B cell (primary cell): ENCODE measurements around the gene AKAP8. TPM values are rescaled to one million over a fixed set of nuclear protein-coding genes. Genes with fewer than 3 reads are reported as not detected.

Experiments
- ATAC-seq: fragments of 200-7000 bp; cut with Tn5 transposase; one replicate; pipeline ENCODE4 v1.10.0; 2021; ENCODE audit warnings: low read depth, mild to moderate bottlenecking, moderate number of reproducible peaks, moderate library complexity
- CTCF ChIA-PET: fragments of 350-600 bp; sonication (Branson Sonifier 250); formaldehyde crosslinking; loops from one replicate; lab custom pipeline; 2021; ENCODE audit warnings: antibody characterized with exemption, inconsistent platforms; lab: Charles Lee
- POLR2A ChIA-PET: fragments of 350-600 bp; sonication (Branson Sonifier 250); formaldehyde crosslinking; loops from one replicate; lab custom pipeline; 2021; ENCODE audit warnings: antibody characterized with exemption; lab: Charles Lee
- DNase-seq: peaks from one replicate; pipeline ENCODE4 v3.0.0; 2013
- H2AFZ ChIP-seq: 2 replicates; pipeline ENCODE4 v1.6.1; 2012; ENCODE audit warnings: mild to moderate bottlenecking, low read depth, low read length; ENCODE audit not compliant: insufficient read depth, poor library complexity, severe bottlenecking
- H3K27ac ChIP-seq, 2 donors: 1 replicate in 1 of 2; 2 replicates in 1 of 2; pipeline ENCODE4 v1.5.1; 2012 to 2013; ENCODE audit warnings: low read length in 2 of 2, mild to moderate bottlenecking in 2 of 2, moderate library complexity in 1 of 2
- H3K27me3 ChIP-seq, 4 experiments: fragments of 200-600 bp in 1 of 4; sonication (generic) in 1 of 4; replicated peaks in 1 of 4; 1 replicate in 2 of 4; 2 replicates in 2 of 4; pipeline versions ENCODE4 v1.6.1 to v1.7.0; 2013 to 2016; ENCODE audit warnings: low read length in 3 of 4, mild to moderate bottlenecking in 2 of 4, mixed read lengths in 1 of 4, moderate library complexity in 1 of 4; ENCODE audit not compliant: insufficient read depth in 4 of 4, control insufficient read depth in 3 of 4; ENCODE audit errors: control extremely low read depth in 1 of 4
- H3K36me3 ChIP-seq, 2 experiments: replicated peaks in 1 of 2; 1 replicate in 1 of 2; 2 replicates in 1 of 2; pipeline versions ENCODE4 v1.6.1 to v1.7.1; 2013; ENCODE audit warnings: low read length in 1 of 2; ENCODE audit not compliant: insufficient read depth in 2 of 2, control insufficient read depth in 1 of 2; ENCODE audit errors: control extremely low read depth in 1 of 2, extremely low read depth in 1 of 2
- H3K4me1 ChIP-seq, 2 donors: fragments of 200-600 bp in 1 of 2; sonication (generic) in 1 of 2; 1 replicate in 1 of 2; 2 replicates in 1 of 2; pipeline versions ENCODE4 v1.5.1 to v1.6.1; 2013 to 2017; ENCODE audit warnings: low read length in 2 of 2; ENCODE audit not compliant: control insufficient read depth in 2 of 2, insufficient read depth in 2 of 2
- H3K4me2 ChIP-seq: replicated peaks from 2 replicates; pipeline ENCODE3; 2012; ENCODE audit warnings: mild to moderate bottlenecking, low read depth, low read length; ENCODE audit not compliant: poor library complexity, severe bottlenecking
- H3K4me3 ChIP-seq, 5 experiments: fragments of 200-600 bp in 1 of 5; sonication (generic) in 1 of 5; 1 replicate in 3 of 5; 2 replicates in 2 of 5; pipeline versions ENCODE4 v1.5.1 to v1.7.0; 2011 to 2016; ENCODE audit warnings: low read length in 4 of 5, mild to moderate bottlenecking in 4 of 5, low read depth in 2 of 5, control low read depth in 1 of 5, moderate library complexity in 1 of 5; ENCODE audit not compliant: insufficient read depth in 1 of 5; ENCODE audit errors: control extremely low read depth in 1 of 5, extremely low read depth in 1 of 5
- H3K79me2 ChIP-seq: fragments of 200-600 bp; sonication (generic); one replicate; pipeline ENCODE4 v1.6.0; 2016; ENCODE audit warnings: low read length; ENCODE audit not compliant: control insufficient read depth, insufficient read depth
- H3K9ac ChIP-seq: fragments of 200-600 bp; sonication (generic); 2 replicates; pipeline ENCODE4 v1.6.1; 2017; ENCODE audit warnings: mild to moderate bottlenecking, low read length, moderate library complexity
- H3K9me3 ChIP-seq, 3 donors: one replicate each; pipeline versions ENCODE4 v1.6.1 to v1.7.1; 2013; ENCODE audit warnings: low read length in 2 of 3; ENCODE audit not compliant: control insufficient read depth in 2 of 3, insufficient read depth in 1 of 3; ENCODE audit errors: control extremely low read depth in 1 of 3
- H4K20me1 ChIP-seq: 2 replicates; pipeline ENCODE4 v1.6.0; 2012; ENCODE audit warnings: mild to moderate bottlenecking, low read length; ENCODE audit not compliant: insufficient read depth, control insufficient read depth, poor library complexity, severe bottlenecking
- H3K27ac Mint-ChIP-seq: one replicate; pipeline ENCODE4 v1.8.0; 2021; ENCODE audit warnings: mixed read lengths
- H3K27me3 Mint-ChIP-seq: one replicate; pipeline ENCODE4 v1.8.0; 2021; ENCODE audit warnings: mixed read lengths
- H3K4me1 Mint-ChIP-seq: one replicate; pipeline ENCODE4 v1.8.0; 2021; ENCODE audit warnings: mixed read lengths
- H3K4me3 Mint-ChIP-seq: one replicate; pipeline ENCODE4 v1.8.0; 2021; ENCODE audit warnings: mixed read lengths
- H3K9me3 Mint-ChIP-seq: one replicate; pipeline ENCODE4 v1.8.0; 2022; ENCODE audit warnings: mixed read lengths; ENCODE audit not compliant: insufficient read depth
- EZH2 ChIP-seq: IDR thresholded peaks from 2 replicates; pipeline ENCODE4 v1.6.1; 2012; ENCODE audit warnings: borderline replicate concordance, low read depth, mild to moderate bottlenecking, moderate library complexity, low read length; ENCODE audit not compliant: insufficient read depth, poor library complexity, severe bottlenecking
- WGBS: methylation state at CpG from one replicate; pipeline ENCODE4 v1.1.5; 2013; ENCODE audit warnings: missing lambda C conversion rate; ENCODE audit not compliant: insufficient coverage; 5-methylcytosine and 5-hydroxymethylcytosine counted together
- intact Hi-C: fragments of 100-400 bp; cut with micrococcal nuclease; formaldehyde crosslinking; loops from one replicate; pipeline ENCODE4 v1.10.0; 2022
- polyA plus RNA-seq: library from polyadenylated mRNA; depleted of rRNA; stranded (reverse); fragments of >200 nt; gene quantifications from 2 replicates; pipeline ENCODE4 v1.2.3, GENCODE V29; 2012
- total RNA-seq, 2 donors: library from RNA; stranded (reverse); fragments of 120-200 nt in 1 of 2; gene quantifications; 1 replicate in 1 of 2; 2 replicates in 1 of 2; pipeline versions ENCODE4 v1.2.3 to v1.2.4, GENCODE V29; 2013 to 2022
- TF ChIP-seq, protein P1 (sequence below): fragments of 200-600 bp; IDR thresholded peaks from one replicate; pipeline ENCODE4 v1.8.0; 2022; ENCODE audit warnings: antibody characterized with exemption, mild to moderate bottlenecking

AKAP8 gene
- total and polyA plus RNA-seq, 2 donors (not counting 1 experiment from before 2014, with no cell fraction given) = 30.0 to 84.8 TPM

DNA sequence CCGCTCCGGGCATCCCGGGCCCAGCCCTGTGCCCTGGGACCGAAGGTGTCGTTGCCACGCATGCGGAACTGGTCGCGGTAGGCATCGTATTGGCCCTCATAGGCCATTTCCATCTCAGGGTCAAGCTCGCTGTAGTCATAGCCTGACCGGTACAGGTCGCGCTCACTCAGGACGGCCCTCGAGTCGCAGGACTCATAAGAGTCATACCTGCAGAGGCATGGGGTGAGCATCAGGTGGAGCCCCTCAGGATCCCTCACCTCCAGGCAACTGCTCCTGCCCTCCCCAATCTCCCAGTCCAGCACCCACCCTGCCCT is 21.8 kb upstream of the AKAP8 start:
- no peak overlapping the region for H3K27ac Mint-ChIP-seq
- no peak overlapping the region for H3K9ac ChIP-seq
- H4K20me1 ChIP-seq = peaks cover 80% of the 10 kb centered on the region
- H3K4me3 Mint-ChIP-seq = no peak overlapping the region
- H3K36me3 ChIP-seq = peaks cover 4 to 82% of the 10 kb centered on the region in 2 experiments
- DNase-seq (no peak), ATAC-seq (no peak)
- H3K79me2 ChIP-seq = peaks cover 74% of the 10 kb centered on the region
- CTCF ChIA-PET = interaction anchor here (0.9 kb wide), 1 partner anchor 8 kb away, joined by 3 read pairs; no protein-coding TSS in a partner anchor
- POLR2A ChIA-PET = no interaction called here
- intact Hi-C loops = no loop called here
- H3K27me3 Mint-ChIP-seq = no peaks in the 10 kb centered on the region
- H3K9me3 ChIP-seq = no peaks in the 10 kb centered on the region
- no peak overlapping the region for H3K4me3 ChIP-seq
- no peak overlapping the region for H2AFZ ChIP-seq
- peaks cover 25% of the 10 kb centered on the region for H3K4me1 Mint-ChIP-seq
- H3K27me3 ChIP-seq = no peaks in the 10 kb centered on the region
- H3K27ac ChIP-seq = no peak overlapping the region
- no peak overlapping the region for H3K4me2 ChIP-seq
- no peaks in the 10 kb centered on the region for H3K9me3 Mint-ChIP-seq
- no peak for TF ChIP-seq EZH2
- TF ChIP-seq, protein P1, sequence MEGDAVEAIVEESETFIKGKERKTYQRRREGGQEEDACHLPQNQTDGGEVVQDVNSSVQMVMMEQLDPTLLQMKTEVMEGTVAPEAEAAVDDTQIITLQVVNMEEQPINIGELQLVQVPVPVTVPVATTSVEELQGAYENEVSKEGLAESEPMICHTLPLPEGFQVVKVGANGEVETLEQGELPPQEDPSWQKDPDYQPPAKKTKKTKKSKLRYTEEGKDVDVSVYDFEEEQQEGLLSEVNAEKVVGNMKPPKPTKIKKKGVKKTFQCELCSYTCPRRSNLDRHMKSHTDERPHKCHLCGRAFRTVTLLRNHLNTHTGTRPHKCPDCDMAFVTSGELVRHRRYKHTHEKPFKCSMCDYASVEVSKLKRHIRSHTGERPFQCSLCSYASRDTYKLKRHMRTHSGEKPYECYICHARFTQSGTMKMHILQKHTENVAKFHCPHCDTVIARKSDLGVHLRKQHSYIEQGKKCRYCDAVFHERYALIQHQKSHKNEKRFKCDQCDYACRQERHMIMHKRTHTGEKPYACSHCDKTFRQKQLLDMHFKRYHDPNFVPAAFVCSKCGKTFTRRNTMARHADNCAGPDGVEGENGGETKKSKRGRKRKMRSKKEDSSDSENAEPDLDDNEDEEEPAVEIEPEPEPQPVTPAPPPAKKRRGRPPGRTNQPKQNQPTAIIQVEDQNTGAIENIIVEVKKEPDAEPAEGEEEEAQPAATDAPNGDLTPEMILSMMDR = no peak
- H3K4me1 ChIP-seq = peaks cover 10 to 13% of the 10 kb centered on the region in 2 donors
- WGBS = 95% methylated on average over 17 of the region's 17 CpGs

DNA sequence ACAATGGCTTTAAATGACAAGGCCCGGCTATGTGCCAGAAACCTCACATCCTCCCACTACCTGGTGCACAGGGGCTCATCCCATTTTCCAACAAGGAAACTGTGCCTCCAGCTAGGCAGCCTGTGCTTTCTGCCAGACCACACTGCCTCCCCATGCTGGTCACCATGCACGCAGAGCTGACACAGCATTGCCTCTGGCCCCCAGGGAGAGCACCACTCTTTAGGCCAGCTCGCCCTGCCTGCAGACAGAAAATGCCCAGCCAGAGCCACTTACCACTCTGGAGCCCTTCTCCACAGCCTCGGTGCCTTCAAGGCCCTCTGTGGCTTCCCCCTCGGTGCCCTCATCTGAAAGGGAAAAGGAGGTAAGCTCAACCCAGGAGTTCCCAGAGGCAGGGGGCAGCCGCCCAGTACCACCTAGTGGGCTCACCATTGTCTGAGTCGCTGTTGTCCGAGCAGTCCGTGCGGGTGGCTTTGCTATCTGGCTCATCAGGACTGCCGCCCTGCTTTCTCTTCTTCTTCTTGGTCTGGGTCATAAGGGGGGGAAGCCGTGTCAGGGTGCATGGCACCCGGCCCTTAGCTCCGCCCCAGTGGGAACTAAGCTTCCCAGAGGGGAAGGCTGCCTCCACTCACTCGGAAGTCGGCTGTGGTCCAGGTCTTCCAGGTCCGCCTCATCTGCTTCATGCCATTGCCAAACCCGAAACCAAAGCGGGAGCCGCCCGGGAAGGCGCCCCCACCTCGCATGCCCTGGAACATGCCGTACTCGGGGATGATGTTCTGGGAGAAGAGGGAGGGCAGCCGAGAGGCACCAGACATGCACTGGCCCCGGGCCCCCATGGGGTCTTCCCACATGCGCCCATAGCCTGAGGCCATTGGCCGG is 21.2 kb upstream of the AKAP8 start:
- Histone ChIP-seq H3K36me3 (peaks cover 4 to 82% of the 10 kb centered on the region in 2 experiments), H3K79me2 (peaks cover 70% of the 10 kb centered on the region), H4K20me1 (peaks cover 76% of the 10 kb centered on the region), H3K4me3 (no peak overlapping the region), H3K4me2 (no peak overlapping the region), H3K27ac (no peak overlapping the region), H3K27me3 (no peaks in the 10 kb centered on the region), H3K4me1 (peaks cover 10 to 13% of the 10 kb centered on the region in 2 donors), H2AFZ (no peak overlapping the region), H3K9me3 (no peaks in the 10 kb centered on the region), H3K9ac (no peak overlapping the region)
- DNase-seq = no peak
- Mint-ChIP-seq H3K4me3 (no peak overlapping the region), H3K9me3 (no peaks in the 10 kb centered on the region), H3K4me1 (peaks cover 23% of the 10 kb centered on the region), H3K27ac (no peak overlapping the region), H3K27me3 (no peaks in the 10 kb centered on the region)
- 96% methylated on average over 24 of the region's 29 CpGs for WGBS
- ChIA-PET POLR2A (no interaction called here), CTCF (interaction anchor here (0.9 kb wide), 1 partner anchor 9 kb away, joined by 3 read pairs; no protein-coding TSS in a partner anchor)
- TF ChIP-seq, protein P1 = no peak
- no peak for TF ChIP-seq EZH2
- ATAC-seq = no peak
- intact Hi-C loops = no loop called here
